ENCODE results near the gene UBQLN1.

- TF ChIP-seq TEAD1 (CRISPR knock-in tag; IDR thresholded peaks at IDR 0.05) (no peak), SRF (CRISPR knock-in tag; IDR thresholded peaks at IDR 0.05) (no peak)
- TF ChIP-seq, protein P1, sequence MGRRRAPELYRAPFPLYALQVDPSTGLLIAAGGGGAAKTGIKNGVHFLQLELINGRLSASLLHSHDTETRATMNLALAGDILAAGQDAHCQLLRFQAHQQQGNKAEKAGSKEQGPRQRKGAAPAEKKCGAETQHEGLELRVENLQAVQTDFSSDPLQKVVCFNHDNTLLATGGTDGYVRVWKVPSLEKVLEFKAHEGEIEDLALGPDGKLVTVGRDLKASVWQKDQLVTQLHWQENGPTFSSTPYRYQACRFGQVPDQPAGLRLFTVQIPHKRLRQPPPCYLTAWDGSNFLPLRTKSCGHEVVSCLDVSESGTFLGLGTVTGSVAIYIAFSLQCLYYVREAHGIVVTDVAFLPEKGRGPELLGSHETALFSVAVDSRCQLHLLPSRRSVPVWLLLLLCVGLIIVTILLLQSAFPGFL (CRISPR knock-in tag; IDR thresholded peaks at IDR 0.05): no peak
Measured at GRCh38 chr9:83754383-83754977, 46.7 kb upstream of the UBQLN1 start.

Measured in K562 (cell line).